ENCODE data around the gene ACVR2B. TPM values are rescaled to one million over a fixed set of nuclear protein-coding genes. Genes with fewer than 3 reads are reported as not detected.
A peak's percentile ranks its signal among the peaks of the same experiment; 100 is the strongest.
"Not testable (repeated sequence)": the region's sequence is repeated elsewhere in the genome, so short reads cannot be mapped to it uniquely, and the experiment has no call there.

Gene ACVR2B
- total RNA-seq: 100 to 1,000 TPM; 108 to 112 TPM
- 41.1 TPM for polyA plus RNA-seq (2013, experiment 1 of 2)
- 43.0 TPM for polyA plus RNA-seq (2013, experiment 2 of 2)
- long read RNA-seq, experiment 1, full-length matches to known transcripts: 1 of 13 reads
- long read RNA-seq, experiment 1, partial matches to known transcripts: 0 of 13 reads
- long read RNA-seq, experiment 1, other reads (novel, unspliced or antisense): 12 of 13 reads
- long read RNA-seq, experiment 2, full-length matches to known transcripts: 6 of 76 reads
- long read RNA-seq, experiment 2, partial matches to known transcripts: 0 of 76 reads
- long read RNA-seq, experiment 2, other reads (novel, unspliced or antisense): 70 of 76 reads
- long read RNA-seq, experiment 3, full-length matches to known transcripts: 4 of 35 reads
- long read RNA-seq, experiment 3, partial matches to known transcripts: 1 of 35 reads
- long read RNA-seq, experiment 3, other reads (novel, unspliced or antisense): 30 of 35 reads
- long read RNA-seq, experiment 4, partial matches to known transcripts: 2 of 13 reads
- long read RNA-seq, experiment 4, other reads (novel, unspliced or antisense): 11 of 13 reads

- peak within 1 kb of the TSS; percentile 97 for H3K4me3 Mint-ChIP-seq
- H3K27me3 ChIP-seq (ENCODE audit: control insufficient read depth, insufficient read depth, low read length, poor library complexity, severe bottlenecking): no peaks in the 10 kb centered on the region
- peaks cover 31% of the 10 kb centered on the region for H3K9me3 ChIP-seq (ENCODE audit: control insufficient read depth, low read length)
- peak; percentile 96 for DNase-seq
- peaks cover 26% of the 10 kb centered on the region for H3K9me3 Mint-ChIP-seq
- peaks cover 2% of the 10 kb centered on the region for H3K27me3 Mint-ChIP-seq (ENCODE audit: insufficient read depth)
- peak within 1 kb of the TSS; percentile 99 for H3K27ac Mint-ChIP-seq
- H3K36me3 ChIP-seq (ENCODE audit: control insufficient read depth, insufficient read depth, low read length): no peaks in the 10 kb centered on the region
- peaks cover 9% of the 10 kb centered on the region for H3K4me1 ChIP-seq (ENCODE audit: control insufficient read depth, insufficient read depth, low read length)
- peak within 1 kb of the TSS; percentile 93 for H3K9ac ChIP-seq (ENCODE audit: extremely low read depth, low read length, poor library complexity, severe bottlenecking)
- peak; percentile 48 for TF ChIP-seq CTCF (conservative IDR thresholded peaks at IDR 0.05)
- peak within 1 kb of the TSS; percentile 85 for H3K4me3 ChIP-seq (ENCODE audit: low read length)
- WGBS, 2 experiments (ENCODE audit: insufficient coverage in 1 of 2, insufficient read length in 1 of 2): 2 to 4% methylated on average over 16 to 44 of the region's 48 CpGs
- peaks cover 23% of the 10 kb centered on the region for H3K4me1 Mint-ChIP-seq
- H3K27ac ChIP-seq (ENCODE audit: low read depth, low read length): peak within 1 kb of the TSS; percentile 98
- peaks cover 9% of the 10 kb centered on the region for H3K36me3 Mint-ChIP-seq (ENCODE audit: low read depth)
Observed at GRCh38 chr3:38453075-38453912, at the start of gene ACVR2B. Gene ACVR2B, plus strand, starts transcription at chr3:38453890. Its CDS starts 433 bp downstream, at chr3:38454323.

- Histone ChIP-seq H3K4me1 (ENCODE audit: control insufficient read depth, insufficient read depth, low read length) (no peaks in the 10 kb centered on the region), H3K9me3 (ENCODE audit: control insufficient read depth, low read length) (peaks cover 17% of the 10 kb centered on the region), H3K27ac (ENCODE audit: low read depth, low read length) (no peak overlapping the region), H3K36me3 (ENCODE audit: control insufficient read depth, insufficient read depth, low read length) (peaks cover 18% of the 10 kb centered on the region), H3K4me3 (ENCODE audit: low read length) (no peak overlapping the region), H3K27me3 (ENCODE audit: control insufficient read depth, insufficient read depth, low read length, poor library complexity, severe bottlenecking) (no peaks in the 10 kb centered on the region), H3K9ac (ENCODE audit: extremely low read depth, low read length, poor library complexity, severe bottlenecking) (no peak overlapping the region)
- TF ChIP-seq CTCF (conservative IDR thresholded peaks at IDR 0.05): no peak
- Mint-ChIP-seq H3K4me1 (no peaks in the 10 kb centered on the region), H3K36me3 (ENCODE audit: low read depth) (peaks cover 55% of the 10 kb centered on the region), H3K27me3 (ENCODE audit: insufficient read depth) (no peaks in the 10 kb centered on the region), H3K4me3 (no peak overlapping the region), H3K9me3 (peaks cover 39% of the 10 kb centered on the region), H3K27ac (no peak overlapping the region)
- peak; percentile 63 for DNase-seq
- WGBS, 2 experiments (ENCODE audit: insufficient coverage in 1 of 2, insufficient read length in 1 of 2): 80 to 85% methylated on average over 5 of the region's 5 CpGs
Observed at GRCh38 chr3:38404286-38404685, 49.4 kb upstream of the ACVR2B start.

GRCh38 chr3:38411591-38411990 lies 42.1 kb upstream of the ACVR2B start:
- TF ChIP-seq CTCF (conservative IDR thresholded peaks at IDR 0.05): no peak
- Histone ChIP-seq H3K27me3 (ENCODE audit: control insufficient read depth, insufficient read depth, low read length, poor library complexity, severe bottlenecking) (no peaks in the 10 kb centered on the region), H3K4me1 (ENCODE audit: control insufficient read depth, insufficient read depth, low read length) (no peaks in the 10 kb centered on the region), H3K9ac (ENCODE audit: extremely low read depth, low read length, poor library complexity, severe bottlenecking) (no peak overlapping the region), H3K4me3 (ENCODE audit: low read length) (no peak overlapping the region), H3K36me3 (ENCODE audit: control insufficient read depth, insufficient read depth, low read length) (no peaks in the 10 kb centered on the region), H3K9me3 (ENCODE audit: control insufficient read depth, low read length) (peaks cover 6% of the 10 kb centered on the region), H3K27ac (ENCODE audit: low read depth, low read length) (no peak overlapping the region)
- H3K4me1 Mint-ChIP-seq: no peaks in the 10 kb centered on the region
- H3K9me3 Mint-ChIP-seq: peaks cover 19% of the 10 kb centered on the region
- H3K36me3 Mint-ChIP-seq (ENCODE audit: low read depth): no peaks in the 10 kb centered on the region
- no peak for DNase-seq
- 88 to 93% methylated on average over 1 of the region's 1 CpG for WGBS, 2 experiments (ENCODE audit: insufficient coverage in 1 of 2, insufficient read length in 1 of 2)
- peaks cover 3% of the 10 kb centered on the region for H3K27me3 Mint-ChIP-seq (ENCODE audit: insufficient read depth)
- H3K4me3 Mint-ChIP-seq: no peak overlapping the region
- no peak overlapping the region for H3K27ac Mint-ChIP-seq

- not testable (repeated sequence) for H3K36me3 ChIP-seq (ENCODE audit: control insufficient read depth, insufficient read depth, low read length); H3K4me1 ChIP-seq (ENCODE audit: control insufficient read depth, insufficient read depth, low read length); H3K27me3 ChIP-seq (ENCODE audit: control insufficient read depth, insufficient read depth, low read length, poor library complexity, severe bottlenecking); H3K27ac ChIP-seq (ENCODE audit: low read depth, low read length); H3K27me3 Mint-ChIP-seq (ENCODE audit: insufficient read depth); H3K4me3 Mint-ChIP-seq; H3K9ac ChIP-seq (ENCODE audit: extremely low read depth, low read length, poor library complexity, severe bottlenecking); H3K9me3 Mint-ChIP-seq; DNase-seq; H3K4me3 ChIP-seq (ENCODE audit: low read length); H3K36me3 Mint-ChIP-seq (ENCODE audit: low read depth)
- peaks cover 11% of the 10 kb centered on the region for H3K9me3 ChIP-seq (ENCODE audit: control insufficient read depth, low read length)
- 88 to 89% methylated on average over 4 to 5 of the region's 5 CpGs for WGBS, 2 experiments (ENCODE audit: insufficient coverage in 1 of 2, insufficient read length in 1 of 2)
- peaks cover 19% of the 10 kb centered on the region for H3K4me1 Mint-ChIP-seq
- H3K27ac Mint-ChIP-seq: peak overlapping the region; percentile 72
Observed at GRCh38 chr3:38420758-38421157, 32.9 kb upstream of the ACVR2B start.
